ENCODE results near the gene CCIN.
"Not testable (repeated sequence)": the region's sequence is repeated elsewhere in the genome, so short reads cannot be mapped to it uniquely, and the experiment has no call there.

CCIN gene

DNA sequence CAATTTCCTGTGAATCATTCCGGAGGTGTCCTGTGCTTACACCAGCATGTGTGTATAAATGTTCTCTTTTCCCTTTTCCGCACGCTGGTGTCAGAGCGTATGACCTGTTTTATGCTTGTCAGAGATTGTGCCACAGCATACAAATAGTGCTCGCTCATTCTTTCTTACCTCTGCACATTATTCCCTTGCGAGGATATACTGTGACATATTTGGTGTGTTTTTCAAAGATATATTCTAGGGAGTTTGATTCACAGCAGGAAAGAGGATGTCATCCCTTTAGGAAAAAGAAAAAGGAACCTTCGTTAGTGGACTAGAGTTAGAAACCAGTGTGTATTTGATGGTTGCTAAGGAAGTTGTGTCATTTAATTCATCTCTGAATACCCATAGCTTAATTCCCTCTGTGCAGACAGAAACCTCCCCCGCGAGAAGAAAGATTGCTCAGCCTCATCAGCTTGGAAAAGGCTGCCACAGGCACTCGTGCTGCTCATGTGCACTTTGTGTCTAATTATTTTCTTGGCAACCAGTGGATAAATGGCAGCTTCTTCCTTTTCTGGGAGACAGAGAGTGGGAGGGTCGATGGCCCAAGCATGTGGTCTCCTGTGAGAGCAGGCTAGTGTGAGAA is 14.7 kb upstream of the CCIN start:
- peak overlapping the region; percentile 67 for H3K27ac Mint-ChIP-seq (ENCODE audit: low read depth)
- peaks cover 30% of the 10 kb centered on the region for H3K36me3 Mint-ChIP-seq (ENCODE audit: insufficient read depth)
- peak overlapping the region; percentile 8 for H3K4me3 Mint-ChIP-seq
- no peak for ATAC-seq (replicated peaks; ENCODE audit: extremely low read depth, poor library complexity, severe bottlenecking)
- H3K4me1 Mint-ChIP-seq, result peaks cover 42% of the 10 kb centered on the region
- H3K9me3 Mint-ChIP-seq, result no peaks in the 10 kb centered on the region
- no peak for DNase-seq (ENCODE audit: low spot score in 2 of 2)
- H3K27me3 Mint-ChIP-seq, result no peaks in the 10 kb centered on the region

DNA sequence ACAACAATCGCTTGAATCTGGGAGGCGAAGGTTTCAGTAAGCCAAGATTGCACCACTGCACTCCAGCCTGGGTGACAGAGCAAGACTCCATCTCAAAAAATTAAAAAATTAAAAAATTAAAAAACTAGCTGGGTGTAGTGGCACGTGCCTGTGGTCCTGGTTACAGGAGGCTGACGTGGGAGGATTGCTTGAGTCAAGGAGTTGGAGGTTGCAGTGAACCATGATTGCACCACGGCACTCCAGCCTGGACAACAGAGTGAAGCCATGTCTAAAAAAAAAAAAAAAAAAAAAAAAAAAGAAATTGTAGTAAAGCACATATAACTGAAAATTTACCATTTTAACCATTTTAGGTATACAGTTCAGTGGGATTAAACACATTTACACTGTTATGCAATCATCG is 13.1 kb upstream of the CCIN start:
- Mint-ChIP-seq H3K27ac (ENCODE audit: low read depth) (peak overlapping the region; percentile 35), H3K4me3 (no peak overlapping the region), H3K9me3 (no peaks in the 10 kb centered on the region), H3K27me3 (no peaks in the 10 kb centered on the region), H3K36me3 (ENCODE audit: insufficient read depth) (peaks cover 31% of the 10 kb centered on the region), H3K4me1 (peaks cover 35% of the 10 kb centered on the region)
- DNase-seq (ENCODE audit: low spot score in 2 of 2) (no peak), ATAC-seq (replicated peaks; ENCODE audit: extremely low read depth, poor library complexity, severe bottlenecking) (no peak)

DNA sequence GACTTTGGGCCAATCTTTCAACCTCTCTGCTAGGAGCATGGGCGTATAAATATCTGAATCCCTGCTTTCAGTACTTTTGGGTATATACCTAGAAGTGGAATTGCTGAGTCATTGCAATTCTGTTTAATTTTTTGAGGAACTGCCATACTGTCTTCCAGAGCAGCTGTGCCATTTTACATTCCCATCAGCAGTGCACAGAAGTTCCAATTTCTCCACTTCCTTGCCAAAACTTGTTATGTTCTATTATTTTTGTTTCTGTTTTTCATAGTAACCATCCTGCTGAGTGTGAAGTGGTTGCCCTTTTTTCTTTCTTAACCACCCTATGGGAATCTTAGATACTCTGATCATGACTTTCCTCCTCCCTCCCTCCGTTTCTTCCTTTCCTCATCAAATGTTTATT is 11.1 kb upstream of the CCIN start:
- ATAC-seq (replicated peaks; ENCODE audit: extremely low read depth, poor library complexity, severe bottlenecking) (no peak), DNase-seq (ENCODE audit: low spot score in 2 of 2) (no peak)
- H3K27ac Mint-ChIP-seq (ENCODE audit: low read depth), result no peak overlapping the region
- H3K9me3 Mint-ChIP-seq, result no peaks in the 10 kb centered on the region
- peaks cover 25% of the 10 kb centered on the region for H3K36me3 Mint-ChIP-seq (ENCODE audit: insufficient read depth)
- no peak overlapping the region for H3K4me3 Mint-ChIP-seq
- peaks cover 26% of the 10 kb centered on the region for H3K4me1 Mint-ChIP-seq
- H3K27me3 Mint-ChIP-seq, result no peaks in the 10 kb centered on the region

DNA sequence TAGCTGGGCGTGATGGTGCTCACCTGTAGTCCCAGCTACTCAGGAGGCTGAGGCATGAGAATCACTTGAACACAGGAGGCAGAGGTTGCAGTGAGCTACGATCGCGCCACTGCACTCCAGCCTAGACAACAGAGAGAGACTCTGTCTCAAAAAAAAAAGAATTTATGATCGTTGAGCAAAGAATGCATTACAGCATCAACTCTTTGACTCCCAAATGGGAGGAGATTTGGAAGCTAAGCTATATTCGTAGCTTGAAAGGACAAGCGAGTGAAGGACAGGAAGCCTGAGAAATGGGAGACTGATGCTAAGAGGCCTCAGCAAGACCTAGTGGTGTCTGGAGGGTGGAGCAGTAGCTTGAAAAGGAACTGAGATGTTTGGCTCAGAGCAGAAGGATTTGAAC is 10.3 kb upstream of the CCIN start:
- Mint-ChIP-seq H3K27me3 (no peaks in the 10 kb centered on the region), H3K9me3 (no peaks in the 10 kb centered on the region), H3K4me1 (peaks cover 21% of the 10 kb centered on the region), H3K27ac (ENCODE audit: low read depth) (no peak overlapping the region), H3K36me3 (ENCODE audit: insufficient read depth) (peaks cover 21% of the 10 kb centered on the region), H3K4me3 (no peak overlapping the region)
- no peak for ATAC-seq (replicated peaks; ENCODE audit: extremely low read depth, poor library complexity, severe bottlenecking)
- no peak for DNase-seq (ENCODE audit: low spot score in 2 of 2)

DNA sequence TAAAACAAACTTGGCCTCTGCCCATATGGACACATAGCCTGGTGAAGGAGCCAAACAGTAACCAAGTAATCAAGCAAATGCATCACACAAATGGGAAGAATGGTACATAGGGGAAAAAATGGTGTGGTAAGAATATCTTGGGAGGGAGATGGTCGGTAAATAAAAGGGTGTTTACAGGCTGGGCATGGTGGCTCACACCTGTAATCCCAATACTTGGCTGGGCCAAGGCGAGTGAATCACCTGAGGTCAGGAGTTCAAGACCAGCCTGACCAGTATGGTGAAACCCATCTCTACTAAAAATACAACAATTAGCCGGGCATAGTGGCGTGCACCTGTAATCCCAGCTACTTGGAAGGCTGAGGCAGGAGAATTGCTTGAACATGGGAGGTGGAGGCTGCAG is 9.7 kb upstream of the CCIN start:
- H3K36me3 Mint-ChIP-seq (ENCODE audit: insufficient read depth), result peaks cover 20% of the 10 kb centered on the region
- H3K9me3 Mint-ChIP-seq; H3K4me3 Mint-ChIP-seq; DNase-seq (ENCODE audit: low spot score in 2 of 2); H3K27me3 Mint-ChIP-seq; H3K27ac Mint-ChIP-seq (ENCODE audit: low read depth); ATAC-seq (replicated peaks; ENCODE audit: extremely low read depth, poor library complexity, severe bottlenecking): not testable (repeated sequence)
- H3K4me1 Mint-ChIP-seq, result peaks cover 15% of the 10 kb centered on the region

DNA sequence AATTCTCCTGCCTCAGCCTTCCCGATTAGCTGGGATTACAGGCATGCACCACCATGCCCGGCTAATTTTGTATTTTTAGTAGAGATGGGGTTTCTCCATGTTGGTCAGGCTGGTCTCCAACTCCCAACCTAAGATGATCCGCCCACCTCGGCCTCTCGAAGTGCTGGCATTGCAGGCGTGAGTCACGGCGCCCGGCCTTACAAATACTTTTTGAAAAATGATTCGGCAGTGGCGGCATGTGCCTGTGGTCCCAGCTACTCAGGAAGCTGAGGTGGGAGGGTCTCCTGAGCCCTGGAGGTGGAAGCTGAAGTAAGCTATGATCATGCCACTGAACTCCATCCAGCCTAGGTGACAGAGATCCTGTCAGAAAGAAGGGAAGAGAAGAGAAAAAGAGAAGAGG is 9.1 kb upstream of the CCIN start:
- DNase-seq (ENCODE audit: low spot score in 2 of 2); H3K9me3 Mint-ChIP-seq; ATAC-seq (replicated peaks; ENCODE audit: extremely low read depth, poor library complexity, severe bottlenecking); H3K4me3 Mint-ChIP-seq; H3K27me3 Mint-ChIP-seq; H3K27ac Mint-ChIP-seq (ENCODE audit: low read depth): not testable (repeated sequence)
- H3K4me1 Mint-ChIP-seq, result peaks cover 14% of the 10 kb centered on the region
- H3K36me3 Mint-ChIP-seq (ENCODE audit: insufficient read depth), result peaks cover 16% of the 10 kb centered on the region

DNA sequence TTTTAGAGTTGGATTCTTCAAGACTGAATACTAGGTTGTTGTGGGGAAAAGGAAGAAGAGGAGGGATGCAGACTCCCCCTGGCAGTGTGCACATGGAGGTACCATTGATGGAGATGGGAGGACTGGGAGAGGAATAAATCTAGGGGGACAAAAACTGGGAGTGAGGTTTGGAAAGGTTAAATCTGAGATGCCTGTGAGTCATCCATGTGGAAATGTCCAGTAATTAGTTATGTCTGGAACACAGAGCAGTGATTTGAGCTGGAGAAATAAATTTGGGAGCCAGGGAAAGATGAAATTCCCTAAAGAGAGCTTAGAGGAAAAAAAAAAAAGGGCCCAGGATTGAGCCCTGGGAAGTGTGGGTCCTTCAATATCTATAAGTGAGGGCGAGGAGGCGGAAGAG is 8.0 kb upstream of the CCIN start:
- no peaks in the 10 kb centered on the region for H3K9me3 Mint-ChIP-seq
- peaks cover 16% of the 10 kb centered on the region for H3K36me3 Mint-ChIP-seq (ENCODE audit: insufficient read depth)
- H3K27me3 Mint-ChIP-seq, result no peaks in the 10 kb centered on the region
- peak overlapping the region; percentile 77 for H3K27ac Mint-ChIP-seq (ENCODE audit: low read depth)
- DNase-seq (ENCODE audit: low spot score in 2 of 2) (no peak), ATAC-seq (replicated peaks; ENCODE audit: extremely low read depth, poor library complexity, severe bottlenecking) (no peak)
- H3K4me1 Mint-ChIP-seq, result peaks cover 19% of the 10 kb centered on the region
- no peak overlapping the region for H3K4me3 Mint-ChIP-seq

DNA sequence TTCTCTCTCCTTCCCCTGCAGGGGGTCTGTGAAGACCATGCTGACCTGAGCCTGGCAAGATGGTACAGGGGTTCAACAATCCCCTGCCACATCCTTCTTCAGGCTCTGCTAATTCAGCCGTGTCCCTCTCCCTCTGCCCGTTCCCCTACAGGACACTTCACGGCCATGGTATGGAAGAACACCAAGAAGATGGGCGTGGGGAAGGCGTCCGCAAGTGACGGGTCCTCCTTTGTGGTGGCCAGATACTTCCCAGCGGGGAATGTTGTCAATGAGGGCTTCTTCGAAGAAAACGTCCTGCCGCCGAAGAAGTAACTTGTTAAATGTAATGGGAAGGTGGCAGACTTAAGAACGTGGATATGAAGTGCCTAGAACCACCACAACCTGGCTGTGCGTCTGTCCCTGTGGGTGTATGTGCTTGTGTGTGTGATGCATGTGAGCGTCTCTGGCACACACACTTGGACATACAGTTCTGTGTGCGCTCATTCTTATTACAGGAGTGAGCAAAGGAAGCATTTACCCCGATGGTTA is 6.9 kb upstream of the CCIN start:
- H3K9me3 Mint-ChIP-seq, result no peaks in the 10 kb centered on the region
- ATAC-seq (replicated peaks; ENCODE audit: extremely low read depth, poor library complexity, severe bottlenecking) (no peak), DNase-seq (ENCODE audit: low spot score in 2 of 2) (no peak)
- no peak overlapping the region for H3K4me3 Mint-ChIP-seq
- no peaks in the 10 kb centered on the region for H3K27me3 Mint-ChIP-seq
- peaks cover 25% of the 10 kb centered on the region for H3K4me1 Mint-ChIP-seq
- peaks cover 15% of the 10 kb centered on the region for H3K36me3 Mint-ChIP-seq (ENCODE audit: insufficient read depth)
- no peak overlapping the region for H3K27ac Mint-ChIP-seq (ENCODE audit: low read depth)

DNA sequence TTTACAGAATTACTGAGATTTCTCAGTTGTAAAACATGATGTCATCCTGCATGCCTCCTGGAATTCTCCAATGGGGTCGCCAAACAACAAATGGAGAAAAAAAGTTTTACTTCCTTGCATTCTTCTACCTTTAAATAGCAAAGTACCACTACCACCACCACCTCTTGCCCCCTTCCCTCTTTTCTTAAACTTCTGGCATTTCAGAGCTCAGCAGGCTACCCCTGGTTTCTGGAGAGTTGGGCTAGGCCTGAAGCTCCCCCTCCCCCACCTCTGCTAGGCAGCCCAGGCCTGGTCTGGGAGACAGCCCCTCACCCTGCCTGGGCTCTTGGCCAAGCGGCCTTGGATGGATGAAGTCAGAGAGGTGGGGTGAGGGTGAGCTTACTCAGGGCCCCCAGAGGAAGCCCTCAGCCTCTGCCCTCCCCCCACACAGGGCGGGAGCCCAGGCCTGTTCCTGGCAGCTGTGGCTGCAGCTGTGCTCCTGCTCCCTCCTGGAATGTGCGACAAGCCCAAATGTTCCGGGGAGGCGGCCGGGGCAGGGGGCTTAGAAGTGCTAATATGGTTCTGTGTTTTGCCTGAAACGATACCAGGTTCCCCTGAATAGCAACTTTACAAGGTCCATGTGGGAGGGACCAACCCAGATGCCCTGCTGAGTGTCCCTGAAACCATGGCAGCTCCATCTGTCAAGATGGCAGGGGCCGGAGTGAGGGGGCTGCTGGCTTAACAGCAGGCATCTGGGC is 6.0 kb upstream of the CCIN start:
- Mint-ChIP-seq H3K4me3 (no peak overlapping the region), H3K9me3 (no peaks in the 10 kb centered on the region), H3K4me1 (peaks cover 25% of the 10 kb centered on the region), H3K36me3 (ENCODE audit: insufficient read depth) (peaks cover 13% of the 10 kb centered on the region), H3K27ac (ENCODE audit: low read depth) (no peak overlapping the region), H3K27me3 (no peaks in the 10 kb centered on the region)
- ATAC-seq (replicated peaks; ENCODE audit: extremely low read depth, poor library complexity, severe bottlenecking) (no peak), DNase-seq (ENCODE audit: low spot score in 2 of 2) (no peak)

DNA sequence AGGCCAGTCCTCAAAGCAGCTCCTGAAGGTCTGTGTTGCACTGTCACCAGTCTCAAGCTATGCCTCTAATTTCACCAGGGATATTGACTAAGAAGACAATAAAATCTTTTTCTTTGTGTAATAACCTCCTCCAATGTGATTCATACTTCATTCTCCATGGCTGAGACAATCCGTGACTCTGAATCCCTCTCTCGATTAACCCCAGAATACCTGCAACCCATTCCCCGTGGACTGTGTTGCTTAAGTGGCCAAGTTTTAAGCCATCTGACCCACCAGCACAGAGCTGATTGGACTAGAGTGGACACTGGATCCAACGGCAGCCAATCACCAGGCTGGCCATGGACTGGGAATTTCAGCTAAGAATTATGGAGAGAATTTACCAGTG is 5.4 kb upstream of the CCIN start:
- DNase-seq (ENCODE audit: low spot score in 2 of 2) (no peak), ATAC-seq (replicated peaks; ENCODE audit: extremely low read depth, poor library complexity, severe bottlenecking) (no peak)
- H3K4me3 Mint-ChIP-seq, result no peak overlapping the region
- no peak overlapping the region for H3K27ac Mint-ChIP-seq (ENCODE audit: low read depth)
- H3K9me3 Mint-ChIP-seq, result no peaks in the 10 kb centered on the region
- no peaks in the 10 kb centered on the region for H3K27me3 Mint-ChIP-seq
- peaks cover 12% of the 10 kb centered on the region for H3K36me3 Mint-ChIP-seq (ENCODE audit: insufficient read depth)
- H3K4me1 Mint-ChIP-seq, result peaks cover 25% of the 10 kb centered on the region

DNA sequence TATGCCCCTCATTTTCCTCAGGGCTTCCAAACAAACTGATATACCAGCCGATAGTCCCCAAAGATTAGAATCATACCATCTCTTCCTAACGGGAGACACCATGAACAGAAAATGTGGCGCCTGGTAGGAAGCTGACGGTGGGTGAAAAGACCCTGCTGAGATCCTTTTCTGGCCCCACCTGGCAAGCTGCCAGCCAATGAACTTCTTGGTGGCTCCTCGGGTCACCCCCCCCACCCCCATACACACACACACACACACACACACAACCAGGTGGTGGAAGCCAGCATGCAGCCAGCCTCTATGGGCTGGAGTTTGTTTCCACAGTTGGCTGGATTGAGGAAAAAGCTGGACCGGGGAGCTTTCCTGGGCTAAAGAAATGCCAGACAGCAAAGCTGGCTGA is 4.8 kb upstream of the CCIN start:
- Mint-ChIP-seq H3K9me3 (no peaks in the 10 kb centered on the region), H3K27ac (ENCODE audit: low read depth) (no peak overlapping the region), H3K4me1 (peaks cover 22% of the 10 kb centered on the region), H3K4me3 (peak overlapping the region; percentile 73), H3K36me3 (ENCODE audit: insufficient read depth) (peaks cover 9% of the 10 kb centered on the region), H3K27me3 (no peaks in the 10 kb centered on the region)
- DNase-seq (ENCODE audit: low spot score in 2 of 2) (no peak), ATAC-seq (replicated peaks; ENCODE audit: extremely low read depth, poor library complexity, severe bottlenecking) (no peak)

DNA sequence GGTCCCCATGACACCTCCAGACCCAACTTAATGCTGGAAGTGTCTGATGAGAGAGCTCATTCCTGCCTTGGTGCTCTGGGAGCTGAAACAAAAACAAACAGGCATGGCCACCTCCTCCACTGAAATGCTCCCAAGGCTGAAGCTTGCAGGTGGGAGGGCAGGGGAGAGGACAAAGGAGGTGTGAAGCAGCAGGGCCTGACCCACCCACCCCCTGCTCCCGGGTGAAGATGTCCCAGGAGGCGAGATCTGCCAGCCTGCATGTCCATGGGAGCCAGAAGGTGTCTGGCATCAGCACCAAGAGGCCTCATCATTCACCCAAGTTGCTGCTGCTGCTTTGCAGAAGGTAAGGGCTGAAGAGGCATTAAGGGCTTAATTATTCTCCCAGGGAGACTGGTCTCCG is 4.2 kb upstream of the CCIN start:
- no peaks in the 10 kb centered on the region for H3K27me3 Mint-ChIP-seq
- peak overlapping the region; percentile 25 for H3K27ac Mint-ChIP-seq (ENCODE audit: low read depth)
- H3K9me3 Mint-ChIP-seq, result no peaks in the 10 kb centered on the region
- DNase-seq (ENCODE audit: low spot score in 2 of 2) (no peak), ATAC-seq (replicated peaks; ENCODE audit: extremely low read depth, poor library complexity, severe bottlenecking) (no peak)
- H3K4me1 Mint-ChIP-seq, result peaks cover 19% of the 10 kb centered on the region
- H3K36me3 Mint-ChIP-seq (ENCODE audit: insufficient read depth), result peaks cover 10% of the 10 kb centered on the region
- H3K4me3 Mint-ChIP-seq, result peak overlapping the region; percentile 73

DNA sequence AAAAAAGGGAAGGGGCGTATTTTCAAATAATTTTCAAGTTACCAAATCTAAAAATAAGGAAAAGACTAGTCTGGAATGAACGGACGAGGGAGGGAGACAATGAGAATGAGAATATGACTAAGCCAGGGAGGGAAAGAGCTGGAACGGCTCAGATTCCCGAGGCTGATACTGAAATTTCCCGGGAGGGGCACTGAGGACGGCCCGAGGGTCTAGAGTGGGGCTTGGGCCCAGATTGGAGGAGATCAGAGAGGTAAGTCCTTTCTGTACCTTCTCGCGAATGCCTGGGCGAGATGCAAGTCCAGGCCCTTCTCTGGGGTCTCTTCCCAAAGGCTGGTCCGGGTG is 3.4 kb upstream of the CCIN start:
- ATAC-seq (replicated peaks; ENCODE audit: extremely low read depth, poor library complexity, severe bottlenecking) (no peak), DNase-seq (ENCODE audit: low spot score in 2 of 2) (no peak)
- Mint-ChIP-seq H3K4me1 (peaks cover 19% of the 10 kb centered on the region), H3K27ac (ENCODE audit: low read depth) (no peak overlapping the region), H3K9me3 (no peaks in the 10 kb centered on the region), H3K4me3 (peak overlapping the region; percentile 73), H3K27me3 (no peaks in the 10 kb centered on the region), H3K36me3 (ENCODE audit: insufficient read depth) (peaks cover 7% of the 10 kb centered on the region)
